IPS-18a (cell line): ENCODE results near the gene GOLGA6A.
"Not testable (repeated sequence)": the region's sequence is repeated elsewhere in the genome, so short reads cannot be mapped to it uniquely, and the experiment has no call there.

Source experiments
- H3K27ac ChIP-seq: one replicate; pipeline ENCODE4 v1.5.1; 2013; ENCODE audit warnings: low read length
- H3K27me3 ChIP-seq: one replicate; pipeline ENCODE4 v1.6.1; 2013; ENCODE audit warnings: mild to moderate bottlenecking, low read length; ENCODE audit not compliant: control insufficient read depth, insufficient read depth
- H3K36me3 ChIP-seq: one replicate; pipeline ENCODE4 v1.6.1; 2013; ENCODE audit warnings: low read depth, low read length; ENCODE audit not compliant: control insufficient read depth
- H3K4me1 ChIP-seq: one replicate; pipeline ENCODE4 v1.6.1; 2013; ENCODE audit warnings: low read depth, low read length; ENCODE audit not compliant: control insufficient read depth
- H3K4me3 ChIP-seq: one replicate; pipeline ENCODE4 v1.5.1; 2013; ENCODE audit warnings: low read length
- H3K9ac ChIP-seq: one replicate; pipeline ENCODE4 v1.6.1; 2013; ENCODE audit warnings: mild to moderate bottlenecking, low read length, moderate library complexity
- H3K9me3 ChIP-seq: one replicate; pipeline ENCODE4 v1.6.1; 2013; ENCODE audit warnings: low read depth, low read length; ENCODE audit not compliant: control insufficient read depth

The GOLGA6A gene

DNA sequence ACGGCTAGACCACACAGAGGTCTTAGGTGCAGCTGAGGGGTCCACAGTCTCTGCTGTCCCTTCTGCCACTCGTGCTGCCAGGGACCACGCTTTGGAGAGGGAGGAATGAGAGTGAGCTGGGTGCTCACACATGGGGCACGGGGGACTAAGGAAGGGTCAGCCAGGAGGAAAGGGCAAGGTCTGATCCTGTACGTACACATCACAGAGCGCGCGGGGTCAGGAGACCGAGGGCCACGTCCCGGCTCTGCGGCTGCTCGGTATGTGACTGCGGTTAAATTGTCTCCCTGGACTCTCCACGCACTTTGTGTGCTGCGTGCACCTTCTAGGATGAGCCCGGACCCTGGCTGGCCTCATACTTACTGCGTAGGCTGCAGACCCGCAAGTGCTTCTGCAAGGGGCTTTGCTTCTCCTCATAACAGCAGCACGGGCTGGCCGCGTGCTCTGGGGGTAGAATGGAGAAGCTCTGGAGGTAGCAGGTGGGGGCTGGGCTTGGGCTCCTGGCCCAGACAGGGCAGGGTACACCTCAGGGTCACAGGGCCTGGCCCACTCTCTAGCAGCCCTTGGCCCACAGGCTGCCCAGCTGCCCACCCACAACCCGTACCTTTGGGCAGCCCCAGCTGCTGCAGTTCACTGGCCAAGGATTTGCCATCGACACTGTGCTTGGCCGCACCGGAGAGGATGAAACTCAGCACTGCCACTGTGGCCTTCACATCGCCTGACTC lies 14.6 kb upstream of the GOLGA6A start:
- not testable (repeated sequence) for H3K4me3 ChIP-seq, H3K36me3 ChIP-seq, H3K9me3 ChIP-seq, H3K27me3 ChIP-seq, H3K4me1 ChIP-seq, H3K27ac ChIP-seq, H3K9ac ChIP-seq

DNA sequence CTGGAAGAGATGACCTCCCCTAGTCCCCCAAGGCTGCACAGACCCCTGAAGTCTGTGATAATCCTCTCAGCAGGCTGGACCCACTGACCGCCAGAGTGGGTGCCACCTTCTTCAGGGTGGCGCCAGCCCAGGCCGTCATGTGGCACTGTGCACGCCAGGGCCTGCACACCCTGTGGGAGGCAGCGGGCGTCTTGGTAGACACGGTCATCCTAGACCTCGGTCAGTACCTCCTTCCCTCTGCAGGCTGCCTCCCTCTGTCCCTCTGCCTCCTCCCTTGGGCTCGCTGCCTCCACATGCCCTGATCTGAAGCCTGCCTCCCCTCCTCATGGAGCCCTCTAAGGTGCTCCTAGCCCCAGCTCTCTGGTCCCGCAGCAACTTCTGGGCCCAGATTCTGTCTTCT lies 13.3 kb upstream of the GOLGA6A start:
- not testable (repeated sequence) for H3K9me3 ChIP-seq, H3K27ac ChIP-seq, H3K4me3 ChIP-seq, H3K27me3 ChIP-seq, H3K36me3 ChIP-seq, H3K9ac ChIP-seq, H3K4me1 ChIP-seq

DNA sequence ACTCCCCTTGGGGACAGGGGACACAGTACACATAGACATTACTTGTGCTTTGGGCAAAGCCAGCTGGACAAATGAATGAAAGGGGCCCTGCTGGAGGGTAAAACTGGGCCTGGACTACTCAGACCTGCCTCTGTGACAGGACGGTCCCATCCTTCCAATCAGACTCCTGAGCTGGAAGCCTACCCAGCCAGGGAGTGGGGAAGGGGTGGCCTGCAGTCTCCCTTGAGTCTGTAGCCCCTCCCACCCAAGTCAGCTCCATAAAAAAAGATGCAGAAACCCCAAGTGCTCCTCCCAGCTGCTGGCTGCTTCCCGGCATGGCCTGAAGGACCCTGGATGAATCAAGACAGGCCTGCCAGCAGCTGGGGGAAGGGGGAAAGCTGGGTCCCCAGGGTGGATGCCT lies 12.2 kb upstream of the GOLGA6A start:
- H3K9ac ChIP-seq, H3K36me3 ChIP-seq, H3K27me3 ChIP-seq, H3K27ac ChIP-seq, H3K4me1 ChIP-seq, H3K9me3 ChIP-seq, H3K4me3 ChIP-seq: not testable (repeated sequence)

DNA sequence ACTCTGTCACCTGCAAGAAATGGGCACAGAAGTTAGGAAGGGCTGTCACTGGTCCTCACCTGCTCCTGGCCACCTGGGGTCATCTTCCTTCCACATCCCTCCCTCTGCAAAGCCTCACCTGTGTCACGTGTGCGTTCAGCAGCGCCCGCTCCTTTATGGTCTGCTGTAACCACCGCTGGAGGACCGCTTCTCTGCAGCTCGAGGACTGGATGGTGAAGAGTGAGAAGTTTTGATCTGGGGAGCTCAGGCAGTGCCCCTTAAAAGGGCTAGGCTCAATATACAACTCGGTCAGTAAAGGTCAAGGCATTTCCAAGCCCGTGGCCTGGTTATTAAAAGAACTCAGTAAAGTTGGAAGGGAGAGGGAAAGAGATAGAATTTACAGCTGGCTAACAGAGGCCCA lies 6.6 kb downstream of the GOLGA6A start:
- not testable (repeated sequence) for H3K36me3 ChIP-seq, H3K9me3 ChIP-seq, H3K9ac ChIP-seq, H3K4me1 ChIP-seq, H3K27me3 ChIP-seq, H3K27ac ChIP-seq, H3K4me3 ChIP-seq

DNA sequence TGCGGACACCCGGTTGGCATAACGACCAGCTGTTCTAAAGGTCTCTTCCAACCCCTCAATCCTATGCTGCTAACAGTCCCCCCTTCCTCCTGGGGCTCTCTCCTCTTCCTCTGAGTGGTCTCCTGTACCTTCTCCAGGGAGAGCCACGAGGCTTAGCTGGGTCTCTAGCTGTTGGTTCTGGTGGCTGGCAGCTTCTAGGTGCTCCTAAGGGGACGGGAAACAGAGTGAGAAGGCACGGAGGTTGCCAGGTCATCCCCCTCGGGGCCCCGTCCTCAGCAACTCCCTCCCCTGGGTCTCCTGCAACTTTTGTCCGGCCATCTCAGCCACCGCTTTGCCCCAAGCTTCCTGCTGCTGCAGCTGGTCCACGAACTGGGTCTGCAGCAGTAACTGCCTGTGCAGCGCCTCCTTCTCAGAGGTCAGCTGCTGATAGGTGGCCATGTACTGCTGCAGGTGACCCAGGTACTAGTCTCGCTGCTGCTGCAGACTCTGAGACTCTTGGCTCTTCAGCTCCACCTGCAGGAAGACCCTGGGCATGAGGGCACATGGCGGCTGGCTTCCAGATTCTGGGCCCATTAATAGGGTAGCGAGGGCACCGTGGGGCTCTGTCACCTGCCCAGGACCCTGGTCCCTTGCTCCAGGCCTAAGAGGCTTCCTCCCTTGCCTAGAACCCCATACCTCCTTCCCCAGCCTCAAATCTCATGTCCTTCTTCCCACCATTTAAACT lies 9.6 kb downstream of the GOLGA6A start:
- not testable (repeated sequence) for H3K27me3 ChIP-seq, H3K36me3 ChIP-seq, H3K9me3 ChIP-seq, H3K4me1 ChIP-seq, H3K9ac ChIP-seq, H3K4me3 ChIP-seq, H3K27ac ChIP-seq

DNA sequence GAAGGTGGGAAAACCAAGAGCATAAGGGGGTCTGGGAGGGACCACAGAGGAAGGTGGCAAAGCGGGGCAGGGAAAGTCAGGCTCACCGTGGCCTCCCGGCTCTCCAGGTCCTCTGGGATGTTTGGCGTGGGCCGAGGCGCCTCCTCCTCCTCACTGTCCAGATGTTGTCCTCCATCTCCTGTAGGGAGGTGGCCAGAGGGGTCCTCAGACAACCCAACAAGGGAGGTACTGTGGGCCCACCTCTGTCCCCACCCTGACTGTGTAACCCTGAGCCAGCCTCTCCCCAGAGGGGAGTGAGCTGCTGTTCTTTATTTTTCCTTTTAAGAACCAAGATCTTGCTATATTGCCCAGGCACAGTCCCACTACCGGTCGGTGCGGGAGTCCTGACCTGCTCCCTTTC lies 10.2 kb downstream of the GOLGA6A start:
- H3K9me3 ChIP-seq, H3K4me3 ChIP-seq, H3K9ac ChIP-seq, H3K27ac ChIP-seq, H3K27me3 ChIP-seq, H3K4me1 ChIP-seq, H3K36me3 ChIP-seq: not testable (repeated sequence)

DNA sequence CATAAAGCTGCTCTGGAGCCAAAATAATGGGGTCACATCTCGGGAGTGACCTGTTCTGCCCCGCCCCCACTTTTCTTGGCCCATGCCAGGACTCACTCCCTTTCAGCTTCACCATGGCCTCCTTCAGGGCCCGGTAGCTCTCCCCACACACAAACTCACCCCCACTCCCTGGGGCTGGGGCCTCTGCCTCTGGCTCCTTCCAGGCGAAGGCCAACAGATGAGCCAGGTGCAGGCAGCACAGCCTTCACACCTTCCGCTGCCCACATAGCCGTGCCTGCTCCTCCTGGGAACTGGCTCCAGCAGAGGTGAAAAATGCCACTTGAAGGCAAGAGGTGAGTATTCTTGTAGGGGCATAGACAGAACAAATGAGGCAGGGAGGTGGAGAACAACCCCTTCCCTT lies 10.7 kb downstream of the GOLGA6A start:
- not testable (repeated sequence) for H3K27ac ChIP-seq, H3K9me3 ChIP-seq, H3K36me3 ChIP-seq, H3K4me3 ChIP-seq, H3K4me1 ChIP-seq, H3K27me3 ChIP-seq, H3K9ac ChIP-seq

DNA sequence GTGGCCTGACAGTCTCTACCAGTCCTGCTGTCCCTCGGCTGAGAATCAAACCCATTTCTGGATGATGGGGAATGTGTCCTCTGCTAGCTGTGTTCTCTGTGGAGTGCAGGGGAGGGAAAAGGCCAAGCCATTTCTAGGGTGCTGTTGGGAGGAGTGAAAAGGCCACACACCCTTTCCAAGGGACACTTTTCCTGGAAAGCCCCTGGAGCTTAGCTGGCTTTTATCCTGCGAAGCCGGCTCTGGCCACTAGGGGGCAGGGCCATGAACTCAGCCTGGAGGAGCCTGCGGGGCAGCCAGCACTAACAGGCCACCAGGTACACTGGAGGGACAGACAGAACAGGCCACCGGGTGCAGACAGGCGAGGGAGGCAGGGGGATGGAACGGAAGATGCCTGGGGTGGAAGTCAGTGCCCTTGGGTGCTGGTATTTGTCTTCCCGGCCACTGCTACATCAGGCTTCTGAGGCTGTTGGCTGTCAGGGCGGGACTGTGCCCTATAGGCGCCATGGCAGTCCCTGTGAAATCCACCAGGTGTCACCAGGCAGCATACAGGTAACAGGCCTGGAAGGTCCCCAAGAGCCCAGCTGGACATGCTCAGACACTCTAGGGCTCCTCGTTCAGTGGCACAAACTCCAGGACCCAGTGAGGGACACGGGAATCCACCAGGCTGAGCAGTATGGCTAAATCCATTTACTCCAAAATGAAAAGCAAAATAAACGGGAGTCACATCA lies 16.5 kb downstream of the GOLGA6A start:
- H3K4me1 ChIP-seq, H3K36me3 ChIP-seq, H3K27me3 ChIP-seq, H3K9ac ChIP-seq, H3K4me3 ChIP-seq, H3K9me3 ChIP-seq, H3K27ac ChIP-seq: not testable (repeated sequence)

DNA sequence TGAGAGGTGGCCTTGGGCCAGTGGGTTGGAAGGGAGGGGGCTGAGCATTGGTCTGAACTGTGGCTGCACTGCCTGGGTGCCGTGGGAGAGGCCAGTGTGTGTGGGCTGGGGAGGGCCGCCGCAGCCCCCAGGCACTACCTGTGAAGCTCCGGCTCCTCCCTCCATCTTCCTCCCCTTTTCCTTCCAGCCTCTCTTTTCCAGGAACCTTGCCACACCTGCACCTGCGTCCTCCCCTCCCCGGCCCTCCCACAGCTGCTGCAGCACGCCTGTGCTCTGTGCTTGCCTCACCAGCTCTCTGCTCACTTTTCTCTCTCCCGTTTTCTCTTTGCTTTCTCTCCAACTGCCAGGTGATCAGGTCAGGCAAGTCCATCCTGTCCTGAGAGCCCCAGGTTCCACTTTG lies 17.5 kb downstream of the GOLGA6A start:
- H3K4me3 ChIP-seq, H3K36me3 ChIP-seq, H3K9ac ChIP-seq, H3K4me1 ChIP-seq, H3K27ac ChIP-seq, H3K27me3 ChIP-seq, H3K9me3 ChIP-seq: not testable (repeated sequence)

DNA sequence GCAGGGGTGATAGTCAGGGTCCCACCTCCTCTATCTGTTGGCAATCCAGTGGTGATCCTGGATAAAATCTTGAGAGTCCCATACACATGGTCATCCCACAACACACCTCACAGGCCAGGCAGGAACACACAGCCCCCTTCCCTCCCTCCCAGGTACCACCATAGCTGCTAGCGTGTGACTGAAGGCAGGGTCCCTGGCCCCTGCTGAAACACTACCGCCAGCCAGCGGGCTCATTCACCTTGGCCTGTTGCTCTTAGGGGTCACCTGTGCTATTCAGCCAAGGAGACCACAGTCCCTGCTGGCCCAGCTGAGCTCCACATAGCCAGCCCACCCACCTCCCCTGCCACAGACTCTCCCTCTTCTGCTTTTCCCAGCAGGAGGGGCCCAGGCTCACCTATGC lies 18.2 kb downstream of the GOLGA6A start:
- not testable (repeated sequence) for H3K9ac ChIP-seq, H3K27me3 ChIP-seq, H3K36me3 ChIP-seq

DNA sequence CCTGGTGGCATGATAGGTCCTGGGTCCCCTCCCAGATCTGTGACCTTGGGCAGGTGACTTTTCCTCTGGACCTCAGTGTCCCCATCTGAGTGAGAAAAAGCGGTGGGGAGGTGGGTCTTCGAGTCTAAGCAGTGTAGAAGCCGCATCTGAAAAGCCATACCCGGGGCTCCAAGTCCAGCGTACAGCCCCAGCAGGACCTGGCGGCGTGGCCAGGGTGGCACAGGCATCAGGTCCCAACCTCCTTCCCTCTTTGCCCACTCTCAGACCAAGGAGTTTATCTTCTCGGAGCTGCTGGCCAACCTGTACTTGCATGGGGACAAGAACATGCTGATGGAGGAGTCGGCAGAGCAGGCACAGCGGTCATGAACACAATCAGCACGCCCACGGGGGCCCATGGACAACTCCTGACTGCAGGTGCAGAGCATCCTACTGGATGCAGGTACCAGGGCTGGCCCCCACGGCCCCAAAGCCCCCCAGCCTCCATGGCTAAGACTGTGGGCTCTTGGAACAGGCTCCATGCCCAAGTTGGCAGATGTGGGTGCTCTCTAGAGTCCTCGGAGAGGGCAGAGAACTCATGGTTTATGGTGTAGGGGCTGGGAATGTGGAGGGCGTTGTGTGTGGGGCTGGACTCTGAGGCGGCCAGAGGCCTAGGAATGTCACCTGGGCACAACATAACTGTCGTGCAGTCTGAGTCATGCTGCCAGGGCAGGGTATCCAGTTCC lies 18.8 kb downstream of the GOLGA6A start:
- H3K4me3 ChIP-seq, H3K27me3 ChIP-seq, H3K9me3 ChIP-seq, H3K27ac ChIP-seq, H3K9ac ChIP-seq, H3K36me3 ChIP-seq, H3K4me1 ChIP-seq: not testable (repeated sequence)

More for the DNA sequence above, 18.2 kb downstream of the GOLGA6A start:
- H3K4me3 ChIP-seq, H3K4me1 ChIP-seq, H3K27ac ChIP-seq, H3K9me3 ChIP-seq: not testable (repeated sequence)
